Renal pelvis (tissue), 4 donors: Measurements from ENCODE around the gene STK38. TPM values are rescaled to one million over a fixed set of nuclear protein-coding genes. Genes with fewer than 3 reads are reported as not detected.
"Not testable (repeated sequence)": the region's sequence is repeated elsewhere in the genome, so short reads cannot be mapped to it uniquely, and the experiment has no call there.

ENCODE experiments used
- DNase-seq: peaks from one replicate; pipeline ENCODE4 v3.0.0-alpha.2; 2013
- polyA plus RNA-seq, 3 donors: library from polyadenylated mRNA; unstranded; fragments of 120-200 nt; gene quantifications; one replicate each; pipeline ENCODE4 v1.2.1, GENCODE V29; 2013; ENCODE audit not compliant: insufficient read length in 3 of 3

The STK38 gene
- polyA plus RNA-seq, 3 donors, result 48.5 to 61.7 (median 52.8) TPM

GRCh38 chr6:36492092-36492491, 55.2 kb downstream of the STK38 start:
- no peak for DNase-seq

GRCh38 chr6:36491378-36491965, 55.8 kb downstream of the STK38 start:
- peak; percentile 4 for DNase-seq

GRCh38 chr6:36489426-36489825, 57.9 kb downstream of the STK38 start:
- DNase-seq, result no peak

- no peak for DNase-seq
These were observed 59.1 kb downstream of the STK38 start for GRCh38 chr6:36488221-36488620.

- DNase-seq, result no peak
These were observed 59.6 kb downstream of the STK38 start for GRCh38 chr6:36487698-36488097.

GRCh38 chr6:36484736-36485135, 62.5 kb downstream of the STK38 start:
- no peak for DNase-seq

GRCh38 chr6:36483326-36483725, 64.0 kb downstream of the STK38 start:
- DNase-seq, result not testable (repeated sequence)

GRCh38 chr6:36479256-36479655, 68.0 kb downstream of the STK38 start:
- no peak for DNase-seq

- no peak for DNase-seq
These were observed 69.2 kb downstream of the STK38 start for GRCh38 chr6:36478051-36478526.

GRCh38 chr6:36469946-36470345, 77.3 kb downstream of the STK38 start:
- DNase-seq, result no peak

GRCh38 chr6:36469148-36469661, 78.1 kb downstream of the STK38 start:
- DNase-seq, result no peak

GRCh38 chr6:36467625-36468024, 79.7 kb downstream of the STK38 start:
- DNase-seq, result no peak

GRCh38 chr6:36464233-36464632, 83.0 kb downstream of the STK38 start:
- no peak for DNase-seq

- DNase-seq, result no peak
These were observed 83.6 kb downstream of the STK38 start for GRCh38 chr6:36463676-36464075.

GRCh38 chr6:36461646-36462045, 85.6 kb downstream of the STK38 start:
- DNase-seq, result no peak

- DNase-seq, result no peak
These were observed 86.4 kb downstream of the STK38 start for GRCh38 chr6:36460916-36461315.

- peak; percentile 26 for DNase-seq
These were observed 87.8 kb downstream of the STK38 start for GRCh38 chr6:36459501-36459900.

GRCh38 chr6:36455486-36456027, 91.7 kb downstream of the STK38 start:
- DNase-seq, result no peak

- DNase-seq, result not testable (repeated sequence)
These were observed 94.4 kb downstream of the STK38 start for GRCh38 chr6:36452897-36453296.

- DNase-seq, result not testable (repeated sequence)
These were observed 98.1 kb downstream of the STK38 start for GRCh38 chr6:36449173-36449572.

GRCh38 chr6:36445621-36446020, 101.7 kb downstream of the STK38 start:
- DNase-seq, result no peak

- DNase-seq, result no peak
These were observed 102.8 kb downstream of the STK38 start for GRCh38 chr6:36444470-36444869.
